Sigmoid colon (tissue), 4 donors: ENCODE results near the gene HSD17B11.

ENCODE experiments used
- CTCF ChIP-seq, 4 experiments: fragments of 450-650 bp in 3 of 4; fragments of 200-600 bp in 1 of 4; IDR thresholded peaks; one replicate each; pipeline ENCODE4 v1.5.1; 2016 to 2019; ENCODE audit warnings: antibody characterized with exemption in 4 of 4, mild to moderate bottlenecking in 3 of 4, moderate library complexity in 2 of 4
- POLR2A ChIP-seq, 2 donors: fragments of 450-650 bp; IDR thresholded peaks; one replicate each; pipeline ENCODE4 v1.6.1; 2016; ENCODE audit warnings: antibody characterized with exemption in 2 of 2, mild to moderate bottlenecking in 2 of 2, moderate library complexity in 2 of 2
- POLR2AphosphoS5 ChIP-seq, 4 donors: sonication (generic); formaldehyde crosslinking; IDR thresholded peaks; one replicate each; pipeline ENCODE4 v1.6.1; 2017; ENCODE audit warnings: antibody characterized with exemption in 4 of 4

DNA sequence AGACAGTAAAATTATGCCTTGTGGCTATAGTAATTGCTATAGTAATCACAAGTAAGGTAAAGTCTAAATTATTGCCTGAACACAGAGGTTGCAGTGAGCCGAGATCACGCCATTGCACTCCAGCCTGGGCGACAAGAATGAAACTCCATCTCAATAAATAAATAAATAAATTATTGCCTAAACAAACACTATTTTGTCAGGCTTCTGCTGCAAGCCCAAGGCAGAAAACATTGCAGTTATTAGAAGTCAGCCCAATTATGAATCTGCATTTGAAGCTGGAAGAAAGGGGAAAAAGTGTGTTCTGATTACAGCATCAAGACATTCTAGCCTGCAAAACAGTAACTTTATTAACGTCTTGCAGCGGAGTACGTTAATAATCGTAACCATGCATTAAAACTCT lies 85.4 kb downstream of the HSD17B11 start:
- TF ChIP-seq CTCF (IDR thresholded peaks at IDR 0.05) (no peak), POLR2A (IDR thresholded peaks at IDR 0.05) (no peak), POLR2AphosphoS5 (IDR thresholded peaks at IDR 0.05) (no peak)
